Measurements from ENCODE around the gene SMKR1.
"Not testable (repeated sequence)": the region's sequence is repeated elsewhere in the genome, so short reads cannot be mapped to it uniquely, and the experiment has no call there.

DNA sequence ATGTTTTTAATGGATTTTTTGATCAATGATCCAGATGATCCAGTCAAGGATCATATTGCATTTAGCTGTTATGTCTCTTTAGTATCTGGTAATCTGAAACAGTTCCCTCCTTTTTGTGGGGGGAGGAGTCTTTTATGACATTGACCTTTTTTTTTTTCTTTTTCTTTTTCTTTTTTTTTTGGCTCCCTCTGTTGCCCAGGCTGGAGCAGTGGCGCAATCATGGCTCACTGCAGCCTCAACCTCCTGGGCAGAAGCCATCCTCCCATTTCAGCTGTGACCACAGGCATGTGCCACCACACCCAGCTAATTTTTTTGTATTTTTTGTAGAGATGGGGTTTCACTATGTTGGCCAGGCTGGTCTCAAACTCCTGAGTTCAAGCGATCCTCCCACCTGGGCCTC is 22.1 kb downstream of the SMKR1 start:
- TF ChIP-seq, protein P1, sequence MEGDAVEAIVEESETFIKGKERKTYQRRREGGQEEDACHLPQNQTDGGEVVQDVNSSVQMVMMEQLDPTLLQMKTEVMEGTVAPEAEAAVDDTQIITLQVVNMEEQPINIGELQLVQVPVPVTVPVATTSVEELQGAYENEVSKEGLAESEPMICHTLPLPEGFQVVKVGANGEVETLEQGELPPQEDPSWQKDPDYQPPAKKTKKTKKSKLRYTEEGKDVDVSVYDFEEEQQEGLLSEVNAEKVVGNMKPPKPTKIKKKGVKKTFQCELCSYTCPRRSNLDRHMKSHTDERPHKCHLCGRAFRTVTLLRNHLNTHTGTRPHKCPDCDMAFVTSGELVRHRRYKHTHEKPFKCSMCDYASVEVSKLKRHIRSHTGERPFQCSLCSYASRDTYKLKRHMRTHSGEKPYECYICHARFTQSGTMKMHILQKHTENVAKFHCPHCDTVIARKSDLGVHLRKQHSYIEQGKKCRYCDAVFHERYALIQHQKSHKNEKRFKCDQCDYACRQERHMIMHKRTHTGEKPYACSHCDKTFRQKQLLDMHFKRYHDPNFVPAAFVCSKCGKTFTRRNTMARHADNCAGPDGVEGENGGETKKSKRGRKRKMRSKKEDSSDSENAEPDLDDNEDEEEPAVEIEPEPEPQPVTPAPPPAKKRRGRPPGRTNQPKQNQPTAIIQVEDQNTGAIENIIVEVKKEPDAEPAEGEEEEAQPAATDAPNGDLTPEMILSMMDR (optimal IDR thresholded peaks at IDR 0.05 in 1 of 3, IDR thresholded peaks at IDR 0.05 in 1 of 3, conservative IDR thresholded peaks at IDR 0.05 in 1 of 3; ENCODE audit: extremely low read depth in 1 of 3, insufficient read depth in 2 of 3, low read length in 3 of 3): peak in 1 of 3 experiments; percentile 21
- not testable (repeated sequence) for TF ChIP-seq EZH2 (IDR thresholded peaks at IDR 0.05; ENCODE audit: low read length)

All from keratinocyte (primary cell).